CD4-positive, alpha-beta T cell treated with Interleukin-6 at 100 ng/mL for 8 hours (primary cell): ENCODE data around the gene HIVEP1.

ENCODE experiments used
- DNase-seq: peaks from one replicate; pipeline ENCODE4 v3.0.0-alpha.2; 2020; ENCODE audit warnings: mixed read lengths, low spot score

The HIVEP1 gene

DNA sequence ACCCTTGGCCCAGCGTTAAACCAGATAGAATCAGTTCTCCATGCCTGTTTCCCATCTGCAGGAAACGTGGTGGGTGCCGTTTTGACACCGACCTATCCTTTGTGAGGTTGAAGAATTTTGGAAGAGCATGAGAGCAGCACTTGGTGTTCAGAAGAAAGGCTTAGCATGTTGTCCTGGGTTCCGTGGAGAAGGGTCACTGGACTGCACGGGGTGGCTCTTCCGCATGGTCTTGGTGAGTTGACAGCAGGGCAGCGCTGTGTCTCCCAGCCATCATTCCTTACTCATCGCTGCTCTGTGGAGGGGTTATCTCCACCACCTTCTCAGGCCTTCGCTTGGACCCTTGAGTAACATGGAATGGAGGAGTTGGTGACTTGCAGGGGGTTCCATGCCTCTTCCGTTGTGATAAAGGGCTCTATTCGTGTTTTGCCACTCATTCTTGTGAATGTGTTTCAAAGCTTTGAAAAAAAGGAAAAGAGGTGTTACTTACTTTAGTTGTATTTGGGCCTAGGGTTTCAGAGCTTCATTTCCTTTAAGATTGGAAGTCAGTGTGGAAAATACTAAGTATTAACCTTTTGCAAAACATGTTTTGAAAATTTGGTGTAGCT lies 8.2 kb downstream of the HIVEP1 start:
- DNase-seq, result no peak

DNA sequence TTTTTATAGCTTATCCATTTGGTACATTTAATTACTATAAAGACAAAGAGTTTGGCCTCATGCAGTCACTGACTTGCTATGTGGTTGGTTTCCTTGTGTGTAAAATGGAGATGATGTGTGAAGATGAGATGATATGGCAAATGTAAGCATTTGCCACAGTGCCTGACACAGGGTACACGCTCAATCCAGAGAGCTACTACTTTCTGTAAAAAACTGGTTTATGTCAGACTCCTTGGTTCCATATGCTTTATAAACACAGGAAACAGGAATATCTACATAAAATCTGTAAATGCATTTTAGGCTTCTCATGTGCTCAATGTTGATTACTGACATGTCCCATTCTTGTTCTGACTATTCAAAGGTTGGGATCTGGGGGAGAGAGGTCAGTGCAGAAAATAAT lies 10.4 kb downstream of the HIVEP1 start:
- no peak for DNase-seq

DNA sequence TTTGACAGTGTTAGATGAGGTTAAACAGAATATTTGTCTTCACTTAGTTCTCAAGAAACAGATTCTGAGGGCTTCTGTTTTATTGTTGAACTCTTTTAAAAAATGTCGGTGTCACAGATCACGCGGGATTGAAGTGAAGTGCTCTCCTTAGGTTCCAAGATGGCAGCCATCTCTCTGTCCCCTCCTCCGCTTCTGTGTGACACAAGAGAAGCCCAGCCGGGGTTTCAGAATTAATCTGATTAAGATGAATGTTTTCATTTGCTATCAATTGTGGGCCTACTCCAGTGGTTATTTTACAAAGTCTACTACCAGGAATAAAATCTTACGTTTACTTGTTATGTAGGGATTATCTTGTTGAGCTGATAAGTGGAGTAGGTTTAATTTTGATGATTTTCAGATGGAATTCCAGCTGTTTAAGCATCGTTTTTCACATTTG lies 10.9 kb downstream of the HIVEP1 start:
- DNase-seq, result no peak

DNA sequence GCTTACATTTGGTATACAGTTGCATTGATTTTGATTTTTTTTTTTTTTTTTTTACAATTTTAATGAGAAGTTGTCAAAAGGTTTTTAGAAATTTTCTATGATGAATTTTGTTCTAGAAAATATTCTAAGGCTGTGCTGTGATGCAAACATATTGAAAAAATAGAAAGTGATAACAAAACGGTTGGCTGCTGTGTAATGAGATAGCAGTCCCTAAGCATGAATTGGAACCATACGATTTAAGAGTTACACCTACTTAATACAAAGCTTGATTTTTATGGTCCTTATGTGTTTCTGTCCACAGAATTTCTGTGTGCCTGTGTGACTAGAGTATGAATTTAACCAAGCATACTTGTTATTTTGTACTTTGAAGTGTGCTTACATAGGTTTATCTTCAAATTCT lies 12.1 kb downstream of the HIVEP1 start:
- DNase-seq, result no peak

DNA sequence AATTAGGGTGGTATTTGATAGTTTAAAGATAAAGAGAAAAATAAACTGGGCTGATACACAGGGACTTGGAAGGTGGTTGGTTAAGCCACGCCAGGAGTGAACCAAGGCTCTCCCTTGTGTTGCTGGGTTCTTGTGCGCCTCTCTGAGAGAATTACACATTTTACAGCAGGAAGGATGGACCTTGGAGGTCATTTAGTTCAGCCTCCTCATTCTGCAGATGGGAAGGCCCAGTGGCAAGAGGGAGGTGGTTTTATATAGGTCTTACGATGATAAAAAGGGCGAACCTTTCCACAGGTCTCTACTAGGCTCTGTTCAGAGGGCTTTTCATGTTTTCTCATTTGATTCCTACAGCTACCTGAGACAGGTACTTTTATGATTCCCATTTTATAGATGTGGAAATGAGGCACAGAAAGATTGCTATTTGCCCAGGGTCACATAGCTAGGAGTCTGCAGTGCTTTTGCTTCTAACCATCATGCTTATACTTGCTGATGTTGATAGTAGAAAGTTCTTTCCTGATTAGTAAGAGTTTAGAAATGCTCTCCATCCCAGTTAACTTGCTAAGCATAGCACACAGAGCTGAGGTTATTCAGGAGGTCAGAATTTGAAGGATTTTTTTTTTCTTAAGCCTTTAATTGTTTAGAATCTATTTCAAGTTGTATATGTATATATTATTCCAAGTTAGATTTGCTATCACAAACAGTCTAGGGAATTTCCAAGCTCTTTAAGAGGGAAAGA lies 12.8 kb downstream of the HIVEP1 start:
- DNase-seq, result no peak

DNA sequence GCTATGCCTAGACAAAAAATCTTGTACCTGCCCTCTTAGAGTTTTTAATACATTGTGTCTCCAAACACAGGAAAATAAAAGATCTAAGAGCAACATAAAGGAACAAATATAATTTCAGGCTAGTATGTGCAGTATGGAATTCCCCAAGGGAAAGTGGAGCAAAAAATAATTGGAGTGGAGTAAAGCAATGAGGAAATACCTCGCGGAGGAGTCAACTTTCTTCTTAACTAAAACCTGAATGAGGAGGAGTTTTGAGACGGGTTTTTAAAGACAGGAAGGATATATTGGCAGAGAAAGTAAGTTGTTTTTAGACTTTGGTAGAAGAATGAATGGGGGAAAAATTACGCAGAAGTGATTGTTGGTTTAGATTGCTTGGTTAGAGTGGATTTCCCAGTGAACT lies 14.0 kb downstream of the HIVEP1 start:
- no peak for DNase-seq

DNA sequence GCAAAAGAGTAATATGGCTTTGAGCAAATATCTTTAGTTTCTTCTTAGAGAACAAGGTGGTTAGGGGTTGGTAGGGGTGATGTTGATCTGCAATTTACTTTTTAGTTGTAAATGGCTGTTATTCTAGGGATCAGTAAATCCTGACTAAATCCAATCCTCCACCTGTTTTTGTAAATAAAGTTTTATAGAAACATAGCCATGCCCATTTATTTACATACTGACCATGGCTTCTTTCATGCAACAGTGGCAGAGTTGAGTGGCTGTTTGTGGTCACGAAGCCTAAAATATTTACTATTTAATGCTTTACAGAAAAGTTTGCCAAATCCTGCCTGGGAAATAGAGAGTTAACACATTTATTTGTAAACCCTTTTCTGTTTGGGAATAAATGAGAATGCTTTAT lies 14.7 kb downstream of the HIVEP1 start:
- DNase-seq, result no peak

DNA sequence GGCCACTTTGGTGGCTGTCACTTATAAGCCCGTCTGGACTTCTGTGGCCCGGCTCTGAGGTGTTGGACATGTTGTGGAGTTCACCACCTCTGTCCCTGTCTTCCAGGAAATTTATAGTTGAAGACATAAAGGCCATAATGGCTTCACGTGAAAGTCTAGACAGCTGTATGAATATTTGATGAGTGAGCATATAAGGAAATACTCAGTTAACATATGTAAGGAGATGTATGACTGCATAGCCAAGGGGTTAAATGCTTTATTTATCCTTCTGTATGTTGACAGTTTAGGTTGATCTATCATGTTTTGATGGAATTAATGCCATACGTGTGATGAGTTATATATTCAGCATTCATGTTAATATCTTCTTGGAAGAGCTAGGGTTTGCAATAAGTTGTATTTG lies 16.1 kb downstream of the HIVEP1 start:
- DNase-seq, result no peak

DNA sequence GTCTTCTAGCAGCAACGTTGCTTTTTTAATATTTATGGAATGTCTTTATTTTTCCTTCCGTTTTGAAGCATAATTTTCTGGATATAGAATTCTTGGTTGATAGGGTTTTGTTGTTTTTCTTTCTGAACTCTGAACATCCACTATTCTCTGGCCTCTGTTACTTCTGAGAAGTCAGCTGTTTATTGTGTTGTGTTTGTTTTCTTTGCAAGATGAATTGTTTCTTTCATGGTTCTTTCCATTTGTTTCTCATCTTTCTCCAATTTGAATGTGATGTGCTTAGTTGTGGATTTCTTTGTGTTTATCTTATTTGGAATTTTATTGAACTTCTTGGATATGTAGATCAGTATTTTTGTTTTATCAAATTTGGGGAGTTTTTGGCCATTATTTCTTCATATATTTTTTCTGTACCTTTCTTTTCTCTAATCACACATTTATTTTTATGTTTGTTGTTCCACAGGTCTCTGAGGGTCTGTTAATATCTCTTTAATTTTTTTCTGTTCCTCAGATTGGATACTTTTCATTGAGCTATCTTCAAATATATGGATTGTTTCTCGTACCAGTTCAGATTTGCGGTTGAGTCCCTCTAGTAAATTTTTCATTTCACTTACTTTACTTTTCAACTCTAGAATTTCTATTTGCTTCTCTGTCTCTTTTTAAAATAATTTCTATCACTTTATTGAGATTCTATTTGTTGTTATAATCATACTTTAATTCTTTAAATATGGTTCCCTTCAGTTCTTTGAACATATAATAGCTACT lies 18.0 kb downstream of the HIVEP1 start:
- DNase-seq, result no peak

DNA sequence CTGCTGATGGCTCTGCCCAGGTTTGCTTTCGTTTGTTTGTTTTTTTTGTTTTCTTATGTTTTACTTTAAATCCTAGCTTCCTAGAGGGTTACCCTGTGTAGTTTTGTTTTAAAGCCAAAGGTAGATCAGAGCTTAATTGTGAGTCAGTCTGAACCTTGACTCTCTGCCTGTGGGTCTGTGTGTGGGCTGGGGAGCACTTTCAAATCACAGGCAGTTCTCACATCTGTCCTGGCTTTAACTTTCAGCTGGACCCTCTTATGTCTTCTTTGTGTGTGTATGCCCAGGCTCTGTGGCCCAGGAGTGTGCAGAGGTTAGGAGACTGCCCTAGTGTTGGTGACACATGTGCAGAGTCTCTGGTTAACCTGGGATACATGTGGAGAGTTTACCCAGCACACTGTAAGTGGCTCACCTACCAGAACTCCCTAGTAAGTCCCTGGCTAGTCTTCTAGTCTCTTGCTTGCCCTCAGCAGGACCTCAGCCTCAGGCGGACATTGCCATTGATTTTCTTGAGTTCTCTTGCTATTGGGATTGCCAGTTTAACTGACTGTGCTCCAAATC lies 19.0 kb downstream of the HIVEP1 start:
- DNase-seq, result no peak

DNA sequence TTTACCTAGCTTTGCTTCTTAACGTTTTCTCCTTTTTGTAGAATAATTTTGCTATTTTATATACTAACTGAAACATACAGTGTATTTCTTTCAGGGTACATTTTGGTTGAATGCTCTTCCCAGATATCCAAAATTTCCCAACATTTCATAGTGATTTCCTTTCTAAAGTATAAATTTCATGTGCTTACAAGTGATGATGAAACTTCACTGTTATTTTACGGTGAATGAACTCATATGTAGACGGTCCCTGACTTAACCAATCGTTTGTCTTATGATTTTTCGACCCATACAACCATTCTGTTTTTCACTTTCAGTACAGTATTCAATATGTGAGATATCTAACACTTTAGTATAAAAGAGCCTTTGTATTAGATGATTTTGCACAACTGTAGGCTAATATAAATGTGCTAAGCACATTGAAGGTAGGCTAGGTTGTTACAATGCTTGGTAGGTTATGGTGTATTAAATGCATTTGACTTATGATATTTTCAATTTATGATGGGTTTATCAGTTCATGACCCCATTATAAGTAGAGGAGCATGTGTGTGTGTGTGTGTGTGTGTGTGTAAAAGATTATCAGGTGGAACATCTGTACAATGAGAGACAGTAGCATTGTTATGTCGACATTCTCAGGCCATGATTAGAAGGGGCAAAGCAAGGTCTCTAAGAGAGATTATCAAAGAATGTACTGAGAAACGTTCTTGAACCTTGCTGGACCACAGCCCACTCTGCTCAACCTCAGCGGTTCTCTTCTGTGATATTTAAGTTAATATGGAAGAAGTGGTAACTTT lies 20.9 kb downstream of the HIVEP1 start:
- no peak for DNase-seq

DNA sequence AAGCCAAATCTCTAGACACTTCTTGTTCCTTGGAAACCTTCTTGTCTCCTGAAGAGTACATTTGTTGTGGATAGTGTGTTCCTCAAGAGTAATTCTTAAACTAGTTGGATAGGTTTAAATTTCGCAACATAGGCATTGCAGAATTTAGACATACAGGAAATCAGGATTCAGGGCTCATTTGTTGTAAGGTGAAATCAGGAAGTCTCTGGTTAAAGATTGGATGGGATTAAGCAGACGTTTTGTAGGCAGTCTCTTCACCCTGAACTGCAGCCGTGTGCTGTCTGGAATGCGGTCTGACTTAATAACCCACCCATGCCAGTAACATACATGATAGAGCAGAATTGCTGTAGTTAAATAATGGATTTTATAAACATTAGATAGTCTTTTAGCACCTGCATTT lies 21.7 kb downstream of the HIVEP1 start:
- DNase-seq, result no peak

DNA sequence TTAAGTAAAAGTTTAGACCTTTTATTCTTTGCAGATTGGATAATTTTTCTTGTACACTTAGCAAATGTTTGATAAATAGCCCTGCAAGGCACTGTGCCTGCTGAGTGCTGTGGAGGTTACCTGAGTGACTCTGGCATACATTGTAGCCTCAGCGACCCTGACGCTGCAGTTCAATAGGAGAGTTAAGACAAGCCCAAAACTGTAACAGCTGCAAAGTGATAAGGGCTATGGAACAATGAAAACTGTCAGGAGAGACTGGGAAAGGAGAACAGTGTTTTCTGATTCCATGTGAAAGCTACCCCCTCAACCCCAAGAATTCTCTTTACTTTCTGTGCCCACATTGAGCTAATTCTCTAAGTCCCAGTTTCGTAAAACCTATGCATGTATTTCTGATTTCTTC lies 22.2 kb downstream of the HIVEP1 start:
- no peak for DNase-seq

DNA sequence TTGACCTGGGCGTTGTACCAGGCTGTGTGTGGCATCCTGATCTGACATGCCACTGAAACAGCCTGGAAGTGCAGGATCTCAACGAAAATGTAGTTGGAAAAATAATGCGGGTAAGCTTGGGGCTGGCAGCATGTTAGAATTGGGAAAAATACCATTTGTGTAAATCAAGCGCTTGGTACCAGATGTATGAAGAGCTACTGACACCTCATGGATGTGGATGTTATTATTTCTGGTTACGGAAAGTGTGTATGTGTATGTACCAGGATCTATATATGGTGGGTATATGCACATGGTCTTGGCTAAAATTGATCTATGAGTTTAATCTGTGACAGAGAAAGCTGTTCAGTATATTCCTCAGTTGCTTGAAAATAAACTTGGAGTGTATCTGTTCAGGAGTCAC lies 22.7 kb downstream of the HIVEP1 start:
- DNase-seq, result no peak

DNA sequence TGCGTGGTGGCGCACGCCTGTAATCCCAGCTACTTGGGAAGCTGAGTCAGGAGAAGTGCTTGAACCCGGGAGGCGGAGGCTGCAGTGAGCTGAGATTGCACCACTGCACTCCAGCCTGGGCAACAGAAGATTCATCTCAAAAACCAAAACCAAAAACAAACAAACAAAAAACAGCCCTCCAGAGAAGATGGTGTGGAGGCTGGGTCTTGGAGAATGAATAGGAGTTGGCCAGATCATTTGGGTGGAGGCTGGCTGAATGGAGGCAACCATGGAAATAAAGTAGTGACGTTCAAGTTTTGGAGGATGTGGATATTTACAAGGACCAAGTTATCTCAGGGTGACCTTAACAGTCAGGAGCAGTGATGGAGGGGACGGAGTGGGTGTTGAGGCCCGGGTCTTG lies 24.7 kb downstream of the HIVEP1 start:
- no peak for DNase-seq

DNA sequence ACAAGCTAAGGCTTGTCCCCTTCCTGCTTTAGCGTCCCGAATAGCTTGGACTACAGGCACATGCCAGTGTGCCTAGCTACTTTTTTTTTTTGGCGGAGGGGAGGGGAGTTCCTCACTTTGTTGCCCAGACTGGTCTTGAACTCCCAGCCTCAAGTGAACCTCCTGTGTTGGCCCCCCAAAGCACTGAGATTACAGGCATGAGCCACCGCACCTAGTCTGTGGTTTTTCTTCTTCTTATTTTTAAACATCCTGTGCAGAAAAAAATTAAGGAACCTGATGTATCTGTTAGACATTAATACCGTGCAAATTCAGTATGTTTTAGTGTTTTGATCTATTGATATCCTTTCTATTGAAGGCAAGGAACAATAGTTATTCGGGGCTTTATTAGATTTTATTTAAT lies 25.7 kb downstream of the HIVEP1 start:
- DNase-seq, result no peak

DNA sequence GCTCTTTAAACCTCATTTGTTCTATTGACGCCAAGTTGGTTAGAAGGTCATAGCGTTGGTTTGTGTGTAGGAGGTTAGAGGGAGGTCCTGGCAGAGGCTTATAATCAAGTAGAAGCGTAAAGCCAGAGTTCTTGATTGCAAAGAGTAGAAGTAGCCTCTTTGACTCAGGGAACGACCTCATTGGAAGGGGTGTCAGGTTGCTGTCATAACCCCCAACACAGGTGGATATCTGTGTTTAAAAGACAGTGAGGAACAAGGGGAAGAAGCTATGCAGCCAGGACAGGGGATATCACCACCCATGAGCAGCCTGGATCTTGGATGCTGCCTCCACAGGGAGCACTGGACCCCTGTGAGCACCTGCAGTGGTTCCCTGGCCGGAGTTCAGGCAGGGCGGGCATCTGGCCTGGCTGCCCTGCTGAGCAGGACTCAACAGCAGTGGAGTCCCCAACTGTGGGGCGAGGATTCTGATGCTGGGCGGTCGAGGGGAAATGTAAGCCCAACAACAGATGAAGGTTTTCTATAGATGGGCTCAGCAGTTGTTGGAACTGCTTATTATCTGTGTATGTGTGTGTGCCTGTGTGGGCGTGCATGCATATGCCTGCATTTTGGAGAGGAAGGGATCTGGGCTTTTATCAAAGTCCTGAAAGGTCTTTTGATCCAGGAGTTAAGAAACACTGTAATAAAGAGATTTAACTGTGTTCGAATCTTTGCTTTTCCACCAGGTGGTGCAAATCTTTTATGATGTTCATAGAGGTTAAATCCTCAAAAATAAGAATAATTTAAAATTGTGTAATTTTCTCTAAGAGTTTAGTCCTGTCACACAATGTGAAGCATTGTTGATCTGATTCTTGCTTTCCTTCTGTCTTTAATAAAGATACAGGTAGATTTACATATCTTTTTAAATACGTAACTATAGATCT lies 27.7 kb downstream of the HIVEP1 start:
- DNase-seq, result no peak

DNA sequence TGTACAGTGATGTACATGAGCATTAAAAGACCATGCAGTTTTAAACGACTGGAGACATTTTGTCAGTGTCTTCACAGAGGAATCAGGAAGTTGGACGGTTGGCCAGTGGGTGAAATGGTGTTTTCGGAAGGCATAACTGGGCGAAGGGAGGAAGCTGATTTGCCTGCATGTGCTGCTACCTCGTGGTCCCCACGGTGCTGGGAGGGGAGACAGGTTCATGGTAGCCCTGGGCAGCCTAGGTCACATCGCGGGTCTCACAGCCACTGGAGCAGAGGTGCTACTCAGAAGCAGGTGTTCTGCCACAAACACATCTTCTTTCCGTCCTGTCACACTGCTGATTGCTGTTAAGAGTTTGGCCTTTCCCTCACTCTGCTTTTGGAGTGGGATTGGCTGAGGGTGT lies 35.2 kb downstream of the HIVEP1 start:
- DNase-seq, result no peak

DNA sequence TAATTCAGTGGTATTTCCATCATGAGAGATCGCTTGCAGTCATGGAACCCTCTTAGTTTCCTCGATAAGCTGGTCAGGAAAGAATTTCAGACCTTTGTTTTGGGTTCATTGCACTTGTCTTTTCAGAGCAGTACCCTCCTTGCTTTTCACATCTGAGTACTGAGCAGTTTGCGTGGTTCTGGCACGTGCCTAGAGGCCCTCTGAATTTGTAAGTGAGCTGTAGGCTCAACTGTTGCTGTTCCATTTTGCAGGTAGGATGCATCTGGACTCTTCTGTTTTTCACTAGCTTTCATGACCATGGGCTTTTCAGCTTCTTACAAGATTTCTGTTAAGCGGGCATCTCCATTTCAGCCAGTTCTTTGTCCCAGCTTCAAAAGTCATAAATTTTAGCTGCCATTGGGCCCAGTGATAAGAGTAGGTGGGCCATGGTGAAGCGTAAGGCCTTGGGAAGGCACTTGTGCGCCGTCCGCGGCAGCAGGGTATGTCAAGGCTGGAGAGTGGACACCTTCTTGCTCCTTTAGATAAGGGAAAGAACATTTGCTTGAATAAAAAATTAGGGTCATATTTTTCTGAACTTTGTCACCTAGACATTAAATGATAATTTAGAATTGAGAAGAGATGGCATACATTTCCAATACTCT lies 35.8 kb downstream of the HIVEP1 start:
- DNase-seq, result no peak

DNA sequence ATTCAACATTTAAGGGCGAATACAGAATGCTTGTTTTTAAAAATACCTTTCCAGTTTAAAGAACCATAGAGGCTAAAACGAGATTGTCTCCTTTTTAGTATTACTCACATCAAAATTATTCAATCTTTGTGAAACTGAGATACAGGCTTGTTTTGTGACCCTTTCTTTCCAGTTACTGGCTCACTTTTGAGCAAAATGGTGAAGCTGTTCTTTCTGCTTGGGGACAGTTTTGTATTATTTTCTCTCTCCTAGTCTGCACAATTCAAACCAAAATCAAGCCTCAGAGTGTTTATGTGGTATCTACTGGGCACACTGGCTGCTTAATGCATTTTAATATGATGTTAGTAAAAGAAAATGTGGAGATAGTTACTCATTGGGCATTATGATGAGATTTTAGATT lies 36.5 kb downstream of the HIVEP1 start:
- DNase-seq, result no peak

DNA sequence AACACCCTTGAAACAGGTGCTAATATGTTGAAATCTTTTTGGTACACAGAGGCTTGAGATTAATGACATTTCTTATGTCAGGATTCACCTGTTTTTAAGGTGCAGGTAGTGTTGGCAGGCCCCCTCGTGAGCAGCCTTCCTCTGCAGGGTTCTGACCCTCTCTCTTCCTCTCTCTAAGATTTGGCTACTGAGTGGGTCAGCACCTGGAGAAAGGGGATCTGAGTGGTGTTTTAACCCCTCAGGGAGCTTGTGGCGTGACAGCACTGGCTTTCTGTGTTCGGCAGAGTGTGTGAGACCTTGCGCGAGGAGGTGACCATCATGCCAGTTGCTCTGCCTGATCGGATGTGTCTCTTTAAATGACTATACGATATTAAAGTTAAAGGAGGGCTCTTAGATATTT lies 37.1 kb downstream of the HIVEP1 start:
- no peak for DNase-seq
